ENCODE data around the gene SPAG16. TPM values are rescaled to one million over a fixed set of nuclear protein-coding genes. Genes with fewer than 3 reads are reported as not detected.

The SPAG16 gene
- total and polyA plus RNA-seq, 4 donors = 8.7 to 90.6 (median 21.6) TPM

DNA sequence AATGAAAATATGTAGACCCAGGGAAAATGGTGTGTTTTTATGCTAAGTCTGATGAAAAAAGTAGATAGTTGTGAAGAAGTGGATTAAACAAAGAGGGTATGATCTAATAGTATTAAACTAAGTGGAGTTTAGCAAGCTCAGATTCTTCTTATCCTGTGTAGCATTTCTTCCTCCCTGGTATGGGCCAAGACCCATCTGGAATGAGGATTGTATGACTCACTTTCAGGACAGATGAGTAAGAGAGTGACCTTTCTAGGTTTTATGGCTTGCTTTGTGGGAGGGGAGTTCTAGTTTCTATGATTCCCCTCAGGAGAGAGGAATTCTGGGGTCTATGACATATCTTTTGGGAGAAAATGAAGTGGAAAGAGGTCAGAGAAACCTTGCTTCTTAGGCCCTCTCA is 550.1 kb downstream of the SPAG16 start:
- no peak for DNase-seq
- Histone ChIP-seq H3K27ac (ENCODE audit: low read depth in 1 of 2, low read length in 1 of 2) (no peak overlapping the region), H3K36me3 (ENCODE audit: control insufficient read depth in 4 of 4, insufficient read depth in 4 of 4, low read length in 4 of 4) (no peaks in the 10 kb centered on the region), H3K9ac (ENCODE audit: insufficient read depth in 1 of 2, low read length in 2 of 2) (no peak overlapping the region), H3K27me3 (ENCODE audit: control insufficient read depth in 3 of 3, insufficient read depth in 3 of 3, low read length in 2 of 3) (no peaks in the 10 kb centered on the region), H3K4me3 (no peak overlapping the region), H3K9me3 (ENCODE audit: control insufficient read depth in 4 of 4, insufficient read depth in 3 of 4, low read length in 3 of 4) (peaks cover 0 to 3% (median 0%) of the 10 kb centered on the region in 4 donors), H3K4me1 (ENCODE audit: control insufficient read depth in 5 of 5, insufficient read depth in 5 of 5, low read length in 5 of 5) (no peaks in the 10 kb centered on the region)
- ATAC-seq (ENCODE audit: insufficient read depth, low FRiP score) = peak; percentile 69
- TF ChIP-seq CTCF (IDR thresholded peaks at IDR 0.05; ENCODE audit: control extremely low read depth, extremely low read depth) = no peak

DNA sequence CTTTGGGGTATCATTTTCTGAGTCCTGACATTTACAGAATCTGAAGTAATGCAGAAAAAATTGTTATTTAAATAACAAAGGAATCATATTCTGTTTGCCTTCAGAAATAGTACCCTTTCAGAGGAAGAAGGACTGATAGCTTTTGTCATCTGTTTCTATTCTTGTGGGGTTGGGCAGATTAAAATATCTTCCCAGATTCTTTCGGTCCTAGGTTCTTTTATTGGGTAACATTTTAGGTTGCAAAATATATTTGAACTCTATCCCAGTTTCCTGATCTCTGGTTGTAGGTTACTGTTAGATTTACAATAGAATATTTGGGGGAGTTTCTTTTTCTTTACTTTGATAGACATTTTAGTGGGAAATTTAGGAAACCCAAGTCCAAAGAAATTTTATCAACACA is 550.5 kb downstream of the SPAG16 start:
- ATAC-seq (ENCODE audit: insufficient read depth, low FRiP score) = no peak

DNA sequence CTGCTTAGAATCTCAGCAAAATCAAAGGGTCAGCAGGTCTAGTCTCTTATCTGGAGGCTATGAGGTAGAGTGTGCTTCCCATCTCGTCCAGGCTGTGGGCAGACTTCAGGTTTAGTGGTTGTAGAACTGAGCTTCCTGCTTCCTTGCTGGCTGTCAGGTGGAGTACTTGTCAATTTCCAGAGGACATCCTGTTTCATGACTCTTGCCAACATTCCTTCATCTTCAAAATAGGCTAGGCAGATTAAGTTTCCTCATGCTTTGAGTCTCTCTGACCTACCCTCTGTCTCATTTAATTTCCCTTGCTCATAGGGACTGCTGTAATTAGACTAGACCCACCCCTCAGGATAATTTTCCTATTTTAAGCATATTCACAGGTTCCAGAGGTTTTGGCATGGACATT is 562.6 kb downstream of the SPAG16 start:
- DNase-seq = peak in 1 of 3 donors; percentile 11

More for the DNA sequence above, 550.5 kb downstream of the SPAG16 start:
- 63 to 73% methylated on average over 1 of the region's 1 CpG for WGBS, 2 donors
- Histone ChIP-seq H3K4me3 (no peak overlapping the region), H3K9ac (ENCODE audit: insufficient read depth in 1 of 2, low read length in 2 of 2) (no peak overlapping the region), H3K27ac (ENCODE audit: low read depth in 1 of 2, low read length in 1 of 2) (no peak overlapping the region), H3K9me3 (ENCODE audit: control insufficient read depth in 4 of 4, insufficient read depth in 3 of 4, low read length in 3 of 4) (no peaks in the 10 kb centered on the region), H3K27me3 (ENCODE audit: control insufficient read depth in 3 of 3, insufficient read depth in 3 of 3, low read length in 2 of 3) (no peaks in the 10 kb centered on the region), H3K4me1 (ENCODE audit: control insufficient read depth in 5 of 5, insufficient read depth in 5 of 5, low read length in 5 of 5) (no peaks in the 10 kb centered on the region), H3K36me3 (ENCODE audit: control insufficient read depth in 4 of 4, insufficient read depth in 4 of 4, low read length in 4 of 4) (no peaks in the 10 kb centered on the region)
- TF ChIP-seq CTCF (IDR thresholded peaks at IDR 0.05; ENCODE audit: control extremely low read depth, extremely low read depth) = no peak
- DNase-seq = no peak

More for the DNA sequence above, 562.6 kb downstream of the SPAG16 start:
- no peak overlapping the region for H3K9ac ChIP-seq (ENCODE audit: insufficient read depth in 1 of 2, low read length in 2 of 2)
- no peaks in the 10 kb centered on the region for H3K27me3 ChIP-seq (ENCODE audit: control insufficient read depth in 3 of 3, insufficient read depth in 3 of 3, low read length in 2 of 3)
- H3K27ac ChIP-seq (ENCODE audit: low read depth in 1 of 2, low read length in 1 of 2) = no peak overlapping the region
- no peak for ATAC-seq (ENCODE audit: insufficient read depth, low FRiP score)
- no peaks in the 10 kb centered on the region for H3K9me3 ChIP-seq (ENCODE audit: control insufficient read depth in 4 of 4, insufficient read depth in 3 of 4, low read length in 3 of 4)
- H3K4me3 ChIP-seq = no peak overlapping the region
- TF ChIP-seq CTCF (IDR thresholded peaks at IDR 0.05; ENCODE audit: control extremely low read depth, extremely low read depth) = no peak
- H3K4me1 ChIP-seq (ENCODE audit: control insufficient read depth in 5 of 5, insufficient read depth in 5 of 5, low read length in 5 of 5) = no peaks in the 10 kb centered on the region
- WGBS, 2 donors = 0 to 4% methylated on average over 1 of the region's 1 CpG
- no peaks in the 10 kb centered on the region for H3K36me3 ChIP-seq (ENCODE audit: control insufficient read depth in 4 of 4, insufficient read depth in 4 of 4, low read length in 4 of 4)

All from lung (tissue), 12 donors.